ENCODE measurements around the gene N4BP2L2. TPM values are rescaled to one million over a fixed set of nuclear protein-coding genes. Genes with fewer than 3 reads are reported as not detected.

N4BP2L2 gene
- total and polyA plus RNA-seq, 4 donors = 14.9 to 116 (median 76.7) TPM

DNA sequence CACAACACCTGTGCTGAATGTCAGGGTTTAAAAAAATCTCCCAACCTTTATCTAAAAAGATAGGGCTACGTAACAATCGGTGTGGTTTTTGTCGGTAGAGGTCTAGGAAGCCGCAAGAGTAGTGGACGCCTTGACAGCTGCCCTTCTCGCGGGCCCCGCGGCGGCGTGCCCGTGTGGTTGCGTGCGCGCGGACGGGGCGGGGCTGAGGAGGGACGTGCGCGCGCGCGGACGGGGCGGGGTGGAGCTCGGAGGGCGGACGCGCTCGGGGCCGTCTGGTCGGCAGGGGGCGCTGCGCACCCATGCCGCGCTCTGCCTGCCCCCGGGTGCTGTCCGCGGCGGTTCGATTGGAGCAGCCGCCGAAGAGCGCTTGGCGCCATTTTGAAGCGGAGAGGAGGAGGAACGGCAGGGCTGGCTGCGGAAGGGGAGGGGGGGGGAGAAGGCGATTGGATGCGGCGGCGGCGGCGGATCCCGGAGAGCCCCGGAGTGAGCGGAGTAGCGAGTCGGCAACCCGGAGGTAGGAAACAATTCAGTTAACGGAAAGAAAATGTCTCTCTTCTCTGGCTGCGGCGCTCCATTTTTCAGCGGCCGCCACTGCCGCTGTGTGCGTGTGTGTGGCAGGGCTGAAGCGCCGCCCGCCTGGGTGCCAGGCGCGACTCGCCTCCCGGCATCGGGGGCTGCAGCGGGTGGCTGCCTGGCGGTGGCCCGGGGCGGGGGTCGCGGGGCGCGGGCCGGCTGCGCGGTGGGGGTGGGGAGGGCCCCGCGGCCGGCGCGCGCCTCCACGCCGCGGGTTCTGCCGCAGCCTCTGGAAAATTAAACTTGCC lies 47.7 kb upstream of the N4BP2L2 start, which contains the start of gene PDS5B:
Gene PDS5B, plus strand, starts transcription at position 373 of the 821 bp plus-strand sequence. CDS start 62,321 bp downstream, outside the sequence.
- DNase-seq (ENCODE audit: low spot score) = peak; percentile 98
- no peaks in the 10 kb centered on the region for H3K36me3 ChIP-seq (ENCODE audit: control insufficient read depth in 4 of 4, insufficient read depth in 3 of 4, low read depth in 1 of 4, low read length in 3 of 4)
- WGBS = under 1% methylated on average over 97 of the region's 97 CpGs
- peaks cover 4 to 25% (median 13%) of the 10 kb centered on the region in 4 donors for H3K4me1 ChIP-seq (ENCODE audit: control insufficient read depth in 4 of 4, insufficient read depth in 4 of 4, low read length in 3 of 4)
- H3K4me3 ChIP-seq (ENCODE audit: low read depth in 1 of 3, low read length in 3 of 3) = peak within 1 kb of the TSS; percentile 62 to 95 (median 88)
- H3K27ac ChIP-seq (ENCODE audit: low read depth in 1 of 2, low read length in 2 of 2) = peak within 1 kb of the TSS; percentile 88 to 89
- no peaks in the 10 kb centered on the region for H3K9me3 ChIP-seq (ENCODE audit: control insufficient read depth in 4 of 4, low read length in 3 of 4)
- peak within 1 kb of the TSS; percentile 87 to 92 for H3K9ac ChIP-seq (ENCODE audit: low read depth in 1 of 2, low read length in 2 of 2)
- no peaks in the 10 kb centered on the region for H3K27me3 ChIP-seq (ENCODE audit: control insufficient read depth in 4 of 4, insufficient read depth in 4 of 4, low read length in 3 of 4)
- TF ChIP-seq, protein P1, sequence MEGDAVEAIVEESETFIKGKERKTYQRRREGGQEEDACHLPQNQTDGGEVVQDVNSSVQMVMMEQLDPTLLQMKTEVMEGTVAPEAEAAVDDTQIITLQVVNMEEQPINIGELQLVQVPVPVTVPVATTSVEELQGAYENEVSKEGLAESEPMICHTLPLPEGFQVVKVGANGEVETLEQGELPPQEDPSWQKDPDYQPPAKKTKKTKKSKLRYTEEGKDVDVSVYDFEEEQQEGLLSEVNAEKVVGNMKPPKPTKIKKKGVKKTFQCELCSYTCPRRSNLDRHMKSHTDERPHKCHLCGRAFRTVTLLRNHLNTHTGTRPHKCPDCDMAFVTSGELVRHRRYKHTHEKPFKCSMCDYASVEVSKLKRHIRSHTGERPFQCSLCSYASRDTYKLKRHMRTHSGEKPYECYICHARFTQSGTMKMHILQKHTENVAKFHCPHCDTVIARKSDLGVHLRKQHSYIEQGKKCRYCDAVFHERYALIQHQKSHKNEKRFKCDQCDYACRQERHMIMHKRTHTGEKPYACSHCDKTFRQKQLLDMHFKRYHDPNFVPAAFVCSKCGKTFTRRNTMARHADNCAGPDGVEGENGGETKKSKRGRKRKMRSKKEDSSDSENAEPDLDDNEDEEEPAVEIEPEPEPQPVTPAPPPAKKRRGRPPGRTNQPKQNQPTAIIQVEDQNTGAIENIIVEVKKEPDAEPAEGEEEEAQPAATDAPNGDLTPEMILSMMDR (IDR thresholded peaks at IDR 0.05; ENCODE audit: low read depth, low read length, missing input control) = peak; percentile 95
- no peak for TF ChIP-seq GABPA (IDR thresholded peaks at IDR 0.05 in 1 of 2, conservative IDR thresholded peaks at IDR 0.05 in 1 of 2)
- peak; percentile 12 for TF ChIP-seq SP1 (IDR thresholded peaks at IDR 0.05)
- TF ChIP-seq RAD21 (IDR thresholded peaks at IDR 0.05) = peak; percentile 77 to 83
- peak; percentile 97 for TF ChIP-seq YY1 (IDR thresholded peaks at IDR 0.05)

DNA sequence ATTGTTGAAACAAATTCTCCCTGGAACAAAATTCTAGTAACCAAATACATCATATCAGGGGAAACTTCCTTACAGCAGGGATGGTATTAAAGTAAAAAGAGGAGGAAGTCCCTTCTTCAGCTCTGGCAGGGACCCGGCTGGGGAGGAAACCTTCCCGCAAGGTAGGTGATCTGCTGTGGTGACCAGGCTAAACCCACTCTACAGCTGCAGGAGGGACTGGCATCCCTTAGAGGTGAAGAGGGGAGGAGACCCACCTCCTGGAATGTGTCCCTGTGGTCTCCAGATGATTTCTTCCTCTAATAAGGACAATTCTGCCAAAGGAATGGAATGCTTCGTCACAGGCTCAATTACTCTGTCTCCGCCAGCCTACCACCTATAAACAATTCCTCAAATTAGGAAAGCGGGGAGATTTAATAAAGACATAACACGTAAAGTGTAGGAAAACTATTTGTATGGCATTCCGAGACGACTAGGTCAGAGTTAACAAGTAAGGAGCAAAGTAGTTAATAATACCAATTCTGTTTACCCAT lies 47.0 kb upstream of the N4BP2L2 start:
- H3K4me3 ChIP-seq (ENCODE audit: low read depth in 1 of 3, low read length in 3 of 3) = peak overlapping the region; percentile 52 to 88 (median 55)

More for the DNA sequence above, 47.0 kb upstream of the N4BP2L2 start:
- H3K9me3 ChIP-seq (ENCODE audit: control insufficient read depth in 4 of 4, low read length in 3 of 4) = no peaks in the 10 kb centered on the region
- peaks cover 4 to 25% (median 13%) of the 10 kb centered on the region in 4 donors for H3K4me1 ChIP-seq (ENCODE audit: control insufficient read depth in 4 of 4, insufficient read depth in 4 of 4, low read length in 3 of 4)
- H3K27me3 ChIP-seq (ENCODE audit: control insufficient read depth in 4 of 4, insufficient read depth in 4 of 4, low read length in 3 of 4) = no peaks in the 10 kb centered on the region
- 17% methylated on average over 8 of the region's 8 CpGs for WGBS
- peak overlapping the region; percentile 48 to 70 for H3K9ac ChIP-seq (ENCODE audit: low read depth in 1 of 2, low read length in 2 of 2)
- H3K36me3 ChIP-seq (ENCODE audit: control insufficient read depth in 4 of 4, insufficient read depth in 3 of 4, low read depth in 1 of 4, low read length in 3 of 4) = no peaks in the 10 kb centered on the region
- TF ChIP-seq, protein P2, sequence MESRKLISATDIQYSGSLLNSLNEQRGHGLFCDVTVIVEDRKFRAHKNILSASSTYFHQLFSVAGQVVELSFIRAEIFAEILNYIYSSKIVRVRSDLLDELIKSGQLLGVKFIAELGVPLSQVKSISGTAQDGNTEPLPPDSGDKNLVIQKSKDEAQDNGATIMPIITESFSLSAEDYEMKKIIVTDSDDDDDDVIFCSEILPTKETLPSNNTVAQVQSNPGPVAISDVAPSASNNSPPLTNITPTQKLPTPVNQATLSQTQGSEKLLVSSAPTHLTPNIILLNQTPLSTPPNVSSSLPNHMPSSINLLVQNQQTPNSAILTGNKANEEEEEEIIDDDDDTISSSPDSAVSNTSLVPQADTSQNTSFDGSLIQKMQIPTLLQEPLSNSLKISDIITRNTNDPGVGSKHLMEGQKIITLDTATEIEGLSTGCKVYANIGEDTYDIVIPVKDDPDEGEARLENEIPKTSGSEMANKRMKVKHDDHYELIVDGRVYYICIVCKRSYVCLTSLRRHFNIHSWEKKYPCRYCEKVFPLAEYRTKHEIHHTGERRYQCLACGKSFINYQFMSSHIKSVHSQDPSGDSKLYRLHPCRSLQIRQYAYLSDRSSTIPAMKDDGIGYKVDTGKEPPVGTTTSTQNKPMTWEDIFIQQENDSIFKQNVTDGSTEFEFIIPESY (IDR thresholded peaks at IDR 0.05) = no peak
- TF ChIP-seq JUND (IDR thresholded peaks at IDR 0.05) (no peak), NR2F2 (IDR thresholded peaks at IDR 0.05) (no peak), FOXA2 (IDR thresholded peaks at IDR 0.05) (no peak), TAF1 (conservative IDR thresholded peaks at IDR 0.05) (no peak), EGR1 (IDR thresholded peaks at IDR 0.05; ENCODE audit: low read depth in 2 of 2) (no peak), RAD21 (IDR thresholded peaks at IDR 0.05) (no peak), FOXA1 (IDR thresholded peaks at IDR 0.05) (no peak), RXRA (IDR thresholded peaks at IDR 0.05) (no peak)
- TF ChIP-seq, protein P1 (IDR thresholded peaks at IDR 0.05; ENCODE audit: low read depth, low read length, missing input control) = no peak
- TF ChIP-seq, protein P3, sequence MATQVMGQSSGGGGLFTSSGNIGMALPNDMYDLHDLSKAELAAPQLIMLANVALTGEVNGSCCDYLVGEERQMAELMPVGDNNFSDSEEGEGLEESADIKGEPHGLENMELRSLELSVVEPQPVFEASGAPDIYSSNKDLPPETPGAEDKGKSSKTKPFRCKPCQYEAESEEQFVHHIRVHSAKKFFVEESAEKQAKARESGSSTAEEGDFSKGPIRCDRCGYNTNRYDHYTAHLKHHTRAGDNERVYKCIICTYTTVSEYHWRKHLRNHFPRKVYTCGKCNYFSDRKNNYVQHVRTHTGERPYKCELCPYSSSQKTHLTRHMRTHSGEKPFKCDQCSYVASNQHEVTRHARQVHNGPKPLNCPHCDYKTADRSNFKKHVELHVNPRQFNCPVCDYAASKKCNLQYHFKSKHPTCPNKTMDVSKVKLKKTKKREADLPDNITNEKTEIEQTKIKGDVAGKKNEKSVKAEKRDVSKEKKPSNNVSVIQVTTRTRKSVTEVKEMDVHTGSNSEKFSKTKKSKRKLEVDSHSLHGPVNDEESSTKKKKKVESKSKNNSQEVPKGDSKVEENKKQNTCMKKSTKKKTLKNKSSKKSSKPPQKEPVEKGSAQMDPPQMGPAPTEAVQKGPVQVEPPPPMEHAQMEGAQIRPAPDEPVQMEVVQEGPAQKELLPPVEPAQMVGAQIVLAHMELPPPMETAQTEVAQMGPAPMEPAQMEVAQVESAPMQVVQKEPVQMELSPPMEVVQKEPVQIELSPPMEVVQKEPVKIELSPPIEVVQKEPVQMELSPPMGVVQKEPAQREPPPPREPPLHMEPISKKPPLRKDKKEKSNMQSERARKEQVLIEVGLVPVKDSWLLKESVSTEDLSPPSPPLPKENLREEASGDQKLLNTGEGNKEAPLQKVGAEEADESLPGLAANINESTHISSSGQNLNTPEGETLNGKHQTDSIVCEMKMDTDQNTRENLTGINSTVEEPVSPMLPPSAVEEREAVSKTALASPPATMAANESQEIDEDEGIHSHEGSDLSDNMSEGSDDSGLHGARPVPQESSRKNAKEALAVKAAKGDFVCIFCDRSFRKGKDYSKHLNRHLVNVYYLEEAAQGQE (IDR thresholded peaks at IDR 0.05) = no peak
- TF ChIP-seq, protein P4, sequence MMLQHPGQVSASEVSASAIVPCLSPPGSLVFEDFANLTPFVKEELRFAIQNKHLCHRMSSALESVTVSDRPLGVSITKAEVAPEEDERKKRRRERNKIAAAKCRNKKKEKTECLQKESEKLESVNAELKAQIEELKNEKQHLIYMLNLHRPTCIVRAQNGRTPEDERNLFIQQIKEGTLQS (IDR thresholded peaks at IDR 0.05) = no peak
- peak overlapping the region; percentile 56 to 86 for H3K27ac ChIP-seq (ENCODE audit: low read depth in 1 of 2, low read length in 2 of 2)
- DNase-seq (ENCODE audit: low spot score) = peak; percentile 35

All from liver (tissue), 9 donors.